ENCODE measurements around the gene GPR146.

Gene GPR146

GRCh38 chr7:1062296-1063294, 18.2 kb downstream of the GPR146 start:
- TF ChIP-seq SIN3A (IDR thresholded peaks at IDR 0.05; ENCODE audit: borderline replicate concordance, insufficient read depth, low read length) (no peak), TAF1 (IDR thresholded peaks at IDR 0.05; ENCODE audit: borderline replicate concordance, insufficient read depth, low read length) (no peak), FOXP2 (optimal IDR thresholded peaks at IDR 0.05; ENCODE audit: borderline replicate concordance, extremely low read depth, extremely low read length, insufficient read depth) (no peak), REST (IDR thresholded peaks at IDR 0.05; ENCODE audit: insufficient read depth in 1 of 2, low read depth in 2 of 2, low read length in 2 of 2) (no peak), POLR2AphosphoS5 (IDR thresholded peaks at IDR 0.05; ENCODE audit: low read depth, low read length) (no peak)

GRCh38 chr7:1063361-1063760, 19.0 kb downstream of the GPR146 start:
- no peak for TF ChIP-seq FOXP2 (optimal IDR thresholded peaks at IDR 0.05; ENCODE audit: borderline replicate concordance, extremely low read depth, extremely low read length, insufficient read depth)
- no peak for TF ChIP-seq POLR2AphosphoS5 (IDR thresholded peaks at IDR 0.05; ENCODE audit: low read depth, low read length)
- TF ChIP-seq TAF1 (IDR thresholded peaks at IDR 0.05; ENCODE audit: borderline replicate concordance, insufficient read depth, low read length), result no peak
- TF ChIP-seq REST (IDR thresholded peaks at IDR 0.05; ENCODE audit: insufficient read depth in 1 of 2, low read depth in 2 of 2, low read length in 2 of 2), result no peak
- TF ChIP-seq SIN3A (IDR thresholded peaks at IDR 0.05; ENCODE audit: borderline replicate concordance, insufficient read depth, low read length), result no peak

GRCh38 chr7:1064581-1064980, 20.2 kb downstream of the GPR146 start:
- TF ChIP-seq SIN3A (IDR thresholded peaks at IDR 0.05; ENCODE audit: borderline replicate concordance, insufficient read depth, low read length) (no peak), POLR2AphosphoS5 (IDR thresholded peaks at IDR 0.05; ENCODE audit: low read depth, low read length) (no peak), FOXP2 (optimal IDR thresholded peaks at IDR 0.05; ENCODE audit: borderline replicate concordance, extremely low read depth, extremely low read length, insufficient read depth) (no peak)

GRCh38 chr7:1065263-1065584, 20.9 kb downstream of the GPR146 start:
- no peak for TF ChIP-seq POLR2AphosphoS5 (IDR thresholded peaks at IDR 0.05; ENCODE audit: low read depth, low read length)
- no peak for TF ChIP-seq REST (IDR thresholded peaks at IDR 0.05; ENCODE audit: insufficient read depth in 1 of 2, low read depth in 2 of 2, low read length in 2 of 2)
- no peak for TF ChIP-seq SIN3A (IDR thresholded peaks at IDR 0.05; ENCODE audit: borderline replicate concordance, insufficient read depth, low read length)
- TF ChIP-seq FOXP2 (optimal IDR thresholded peaks at IDR 0.05; ENCODE audit: borderline replicate concordance, extremely low read depth, extremely low read length, insufficient read depth), result no peak
- no peak for TF ChIP-seq TAF1 (IDR thresholded peaks at IDR 0.05; ENCODE audit: borderline replicate concordance, insufficient read depth, low read length)

GRCh38 chr7:1065585-1066241, 21.4 kb downstream of the GPR146 start:
- no peak for TF ChIP-seq REST (IDR thresholded peaks at IDR 0.05; ENCODE audit: insufficient read depth in 1 of 2, low read depth in 2 of 2, low read length in 2 of 2)
- TF ChIP-seq FOXP2 (optimal IDR thresholded peaks at IDR 0.05; ENCODE audit: borderline replicate concordance, extremely low read depth, extremely low read length, insufficient read depth), result peak; percentile 8

Data from PFSK-1 (cell line).